ENCODE data around the gene PRRG4. TPM values are rescaled to one million over a fixed set of nuclear protein-coding genes. Genes with fewer than 3 reads are reported as not detected.

The PRRG4 gene
- total and polyA plus RNA-seq, 2 donors (not counting 3 experiments of a cell fraction or from before 2014, with no cell fraction given), result 0.09 TPM; not detected in 1

GRCh38 chr11:32826113-32826512 is 3.6 kb upstream of the PRRG4 start:
- BruUV-seq (replicated peaks), result no TSS peak
- dilution Hi-C loops (cut with MboI; ENCODE audit: extremely low pct_ligation_motif_present, low sequenced_read_pairs) (no loop called here), intact Hi-C loops (cut with micrococcal nuclease) (no loop called here)
- no peak for FAIRE-seq
- H3K27ac ChIP-seq (ENCODE audit: insufficient read depth, low read depth, low read length), result no peak overlapping the region
- no peaks in the 10 kb centered on the region for H3K9me3 ChIP-seq (replicated peaks; ENCODE audit: control insufficient read depth, insufficient read depth, low read length)
- no peak overlapping the region for H3K4me2 ChIP-seq (ENCODE audit: insufficient read depth, low read length)
- no peak for TF ChIP-seq EZH2 (IDR thresholded peaks at IDR 0.05; ENCODE audit: borderline replicate concordance, low read depth, low read length, severe bottlenecking)
- no peak for TF ChIP-seq GATA2 (IDR thresholded peaks at IDR 0.05; ENCODE audit: insufficient read depth, insufficient read length, low read depth, low read length)
- no peak for TF ChIP-seq MYC (IDR thresholded peaks at IDR 0.05; ENCODE audit: low read depth, low read length)
- TF ChIP-seq JUN (IDR thresholded peaks at IDR 0.05; ENCODE audit: borderline replicate concordance, insufficient read depth, insufficient read length, low read depth), result no peak
- no peak for TF ChIP-seq CTCF (IDR thresholded peaks at IDR 0.05; ENCODE audit: extremely low read depth in 1 of 2, insufficient read depth in 1 of 2, low read depth in 1 of 2, low read length in 2 of 2)
- no peak for TF ChIP-seq POLR2A (IDR thresholded peaks at IDR 0.05; ENCODE audit: low read depth, low read length)
- TF ChIP-seq FOS (IDR thresholded peaks at IDR 0.05; ENCODE audit: borderline replicate concordance, insufficient read depth, low read length), result no peak
- TF ChIP-seq, protein P1, sequence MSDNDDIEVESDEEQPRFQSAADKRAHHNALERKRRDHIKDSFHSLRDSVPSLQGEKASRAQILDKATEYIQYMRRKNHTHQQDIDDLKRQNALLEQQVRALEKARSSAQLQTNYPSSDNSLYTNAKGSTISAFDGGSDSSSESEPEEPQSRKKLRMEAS (IDR thresholded peaks at IDR 0.05; ENCODE audit: insufficient read depth, insufficient read length), result no peak
- no peak for TF ChIP-seq POLR2AphosphoS5 (IDR thresholded peaks at IDR 0.05; ENCODE audit: insufficient read depth, low read depth, low read length)
- H2AFZ ChIP-seq (ENCODE audit: low read depth, low read length), result no peak overlapping the region
- H3K9me1 ChIP-seq (replicated peaks; ENCODE audit: control insufficient read depth, extremely low read depth, insufficient read depth, low read length), result no peaks in the 10 kb centered on the region
- POLR2A ChIA-PET, result no interaction called here
- no peak for DNase-seq (ENCODE audit: low read depth, low spot score)
- no peaks in the 10 kb centered on the region for H4K20me1 ChIP-seq (replicated peaks; ENCODE audit: control insufficient read depth, extremely low read depth, insufficient read depth, low read length)
- no peaks in the 10 kb centered on the region for H3K79me2 ChIP-seq (ENCODE audit: control insufficient read depth, insufficient read depth, low read length)
- H3K4me3 ChIP-seq (replicated peaks in 1 of 3; ENCODE audit: insufficient read depth in 1 of 3, low read depth in 1 of 3, low read length in 3 of 3), result no peak overlapping the region
- no peaks in the 10 kb centered on the region for H3K36me3 ChIP-seq (ENCODE audit: control insufficient read depth in 2 of 2, extremely low read depth in 1 of 2, insufficient read depth in 2 of 2, low read length in 2 of 2)
- H3K27me3 ChIP-seq (ENCODE audit: control insufficient read depth in 2 of 2, insufficient read depth in 2 of 2, low read length in 2 of 2), result peaks cover 18 to 27% of the 10 kb centered on the region in 2 experiments
- CTCF ChIA-PET, result no interaction called here
- no peak overlapping the region for H3K9ac ChIP-seq (replicated peaks; ENCODE audit: extremely low read depth, insufficient read depth, low read length)
- H3K4me1 ChIP-seq (ENCODE audit: control insufficient read depth, extremely low read depth, insufficient read depth, low read length), result peaks cover 8% of the 10 kb centered on the region
